HG03565 (cell line): Measurements from ENCODE around the gene KDM7A.

Experiments used
- ATAC-seq: cut with Tn5 transposase; IDR thresholded peaks from one replicate; pipeline ENCODE4 v1.9.1; 2021; ENCODE audit warnings: mild to moderate bottlenecking, moderate library complexity; ENCODE audit not compliant: unreplicated experiment

KDM7A gene

DNA sequence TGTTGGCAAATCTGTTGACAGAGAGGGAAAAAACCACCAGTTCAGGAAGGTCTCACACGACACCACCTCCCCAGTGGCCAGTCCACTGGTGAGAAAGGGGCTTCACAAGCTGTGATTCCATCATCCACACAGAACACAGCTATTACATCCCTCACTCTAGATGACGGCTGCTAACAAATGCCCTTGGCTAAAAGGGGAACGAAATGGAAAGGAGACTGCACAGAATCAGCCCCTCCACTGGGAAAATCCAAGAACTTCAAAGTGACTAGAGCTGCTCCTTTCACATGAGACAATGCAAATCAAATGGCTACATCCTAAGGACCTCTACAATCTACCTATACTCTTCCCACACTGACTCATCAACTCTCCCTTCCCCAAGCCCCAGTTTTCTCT, 119.6 kb downstream of the KDM7A start:
- ATAC-seq = no peak

DNA sequence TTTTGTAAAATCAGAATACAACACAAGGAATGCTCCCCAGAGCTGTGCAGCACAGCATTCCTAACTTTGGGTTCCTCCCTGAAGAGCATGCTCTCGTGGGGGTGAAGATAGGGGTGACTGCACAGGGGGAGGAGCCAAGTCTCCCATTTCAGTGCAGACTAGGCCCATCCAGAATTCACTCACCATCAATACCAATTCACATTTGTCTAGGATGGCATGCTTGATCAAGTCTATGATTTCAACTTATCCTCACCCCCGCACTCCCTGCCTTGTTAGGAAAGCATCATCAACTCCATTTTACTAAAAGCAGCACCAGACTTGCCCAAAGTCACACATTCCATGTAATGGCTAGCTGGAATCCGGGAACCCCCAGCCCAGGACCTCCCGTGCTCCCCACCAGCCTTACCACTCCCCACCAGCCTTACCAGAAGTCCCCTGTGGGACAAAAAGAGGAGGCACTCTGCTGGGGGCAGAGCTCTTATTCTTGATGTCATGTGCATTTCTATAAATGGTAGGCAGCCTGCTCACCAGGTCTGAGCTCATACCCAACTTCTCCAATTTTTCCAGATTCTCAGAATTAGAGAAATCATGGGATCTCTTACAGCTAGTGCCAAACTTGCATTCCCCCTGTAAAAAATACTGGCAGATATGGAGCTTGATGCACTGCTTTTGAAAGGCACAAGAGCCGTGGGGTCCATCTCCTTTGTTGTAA, 120.2 kb downstream of the KDM7A start:
- ATAC-seq = no peak

DNA sequence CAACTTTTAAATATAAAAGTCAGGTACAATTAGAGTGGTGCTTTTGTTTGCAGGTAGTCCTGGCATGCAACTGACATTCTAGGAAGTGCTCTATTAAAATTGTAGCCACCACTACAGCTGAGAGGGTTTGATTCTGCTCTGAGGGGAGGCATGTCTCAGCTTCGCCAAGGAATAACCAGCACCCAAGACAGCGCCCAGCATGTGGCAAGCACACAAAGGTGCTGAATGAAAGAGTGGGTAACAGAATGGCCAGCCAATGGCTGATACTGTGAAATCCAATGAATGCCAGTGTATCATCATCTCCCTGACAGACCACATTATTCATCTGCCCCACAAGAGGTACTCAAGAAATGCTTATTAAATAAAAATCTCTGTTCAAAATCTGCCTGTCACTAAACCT, 121.0 kb downstream of the KDM7A start:
- ATAC-seq = no peak

DNA sequence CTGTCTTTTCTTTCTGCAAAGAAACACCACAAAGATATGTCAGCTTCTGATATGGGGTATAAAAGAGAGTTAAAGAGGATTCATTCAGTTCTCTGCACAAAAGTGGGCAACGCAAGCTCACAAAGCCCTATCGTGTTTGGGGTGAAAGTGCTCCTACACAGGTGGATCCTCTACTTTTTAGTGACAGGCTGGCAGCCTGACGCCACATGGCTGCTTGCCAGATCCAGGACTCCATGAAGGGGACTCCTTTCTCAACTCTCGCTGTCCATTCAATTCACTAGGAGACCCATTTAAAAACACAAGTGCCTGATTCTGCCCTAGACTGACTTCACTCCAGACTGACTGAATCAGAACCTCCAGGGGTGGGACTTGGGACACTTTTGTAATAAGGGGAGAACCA, 122.0 kb downstream of the KDM7A start:
- no peak for ATAC-seq

DNA sequence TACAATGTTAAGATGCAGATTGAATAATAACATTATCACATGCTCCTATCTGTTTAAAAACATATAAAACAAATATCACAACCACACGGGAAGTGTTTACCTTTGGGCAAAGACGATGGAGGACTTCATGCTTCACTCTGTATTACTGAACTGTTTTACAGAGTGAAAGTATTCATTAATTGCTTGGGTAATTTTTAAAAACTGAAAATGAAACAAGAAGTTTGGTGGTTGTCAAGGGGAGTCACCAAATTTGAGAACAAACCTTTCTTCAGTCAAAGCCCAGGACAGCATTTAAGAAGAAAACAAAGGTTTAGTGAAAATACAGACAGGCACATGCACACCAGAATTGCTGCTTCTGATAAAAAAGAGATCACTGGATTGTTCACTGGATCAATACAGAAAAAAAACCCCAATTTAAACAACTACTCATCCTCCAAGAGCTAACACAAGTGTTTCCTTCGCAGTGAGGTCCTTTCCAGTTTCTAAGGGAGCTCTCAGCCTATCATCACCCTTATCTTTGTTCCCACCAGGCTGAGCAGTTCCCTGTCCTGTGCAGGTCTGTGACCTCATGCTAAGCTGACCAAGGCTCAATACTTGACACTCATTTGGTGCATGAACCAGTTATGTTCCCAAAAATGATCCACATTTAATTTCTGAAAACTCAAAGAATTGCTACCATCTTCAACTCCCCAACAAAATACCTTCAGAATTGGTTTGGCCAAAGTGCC, 122.8 kb downstream of the KDM7A start:
- peak; percentile 86 for ATAC-seq

DNA sequence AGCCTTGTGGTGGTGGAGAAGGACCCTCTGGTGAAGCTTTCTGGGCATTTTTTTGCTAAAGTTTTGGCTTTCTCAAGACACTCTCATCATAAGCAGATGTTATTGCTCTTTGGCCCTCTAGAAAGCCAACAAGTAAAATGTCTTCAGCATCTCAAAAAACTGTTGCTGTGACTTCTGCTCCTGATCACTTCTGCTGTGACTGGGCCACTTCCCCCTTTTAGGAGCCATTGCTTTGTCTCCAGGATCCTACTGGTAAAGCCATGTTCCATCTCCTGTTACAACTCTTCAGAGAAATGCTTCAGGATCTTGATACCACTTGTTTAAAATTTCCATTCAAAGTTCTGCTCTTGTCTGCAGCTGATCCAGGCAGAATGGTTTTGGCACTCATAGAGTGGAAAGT, 125.0 kb downstream of the KDM7A start:
- ATAC-seq = no peak

DNA sequence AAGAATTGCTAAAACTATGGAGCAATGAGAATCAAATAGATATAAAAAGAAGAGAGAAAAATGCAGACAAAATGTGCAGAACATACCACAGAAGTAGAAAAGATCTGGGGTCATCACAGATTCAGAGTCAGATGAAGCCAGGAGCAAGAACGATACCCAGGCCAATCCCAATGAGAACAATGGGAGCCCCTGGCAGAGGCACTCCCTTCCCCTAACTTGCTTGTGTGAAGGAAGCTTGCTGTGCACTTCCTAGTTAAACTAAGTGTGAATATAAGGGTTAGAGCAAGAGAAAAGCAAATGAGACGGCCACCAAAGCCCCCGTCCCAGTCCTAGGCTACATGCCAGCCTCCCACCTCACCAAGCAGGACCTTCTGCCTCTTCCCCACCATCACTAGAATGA, 126.7 kb downstream of the KDM7A start:
- no peak for ATAC-seq

DNA sequence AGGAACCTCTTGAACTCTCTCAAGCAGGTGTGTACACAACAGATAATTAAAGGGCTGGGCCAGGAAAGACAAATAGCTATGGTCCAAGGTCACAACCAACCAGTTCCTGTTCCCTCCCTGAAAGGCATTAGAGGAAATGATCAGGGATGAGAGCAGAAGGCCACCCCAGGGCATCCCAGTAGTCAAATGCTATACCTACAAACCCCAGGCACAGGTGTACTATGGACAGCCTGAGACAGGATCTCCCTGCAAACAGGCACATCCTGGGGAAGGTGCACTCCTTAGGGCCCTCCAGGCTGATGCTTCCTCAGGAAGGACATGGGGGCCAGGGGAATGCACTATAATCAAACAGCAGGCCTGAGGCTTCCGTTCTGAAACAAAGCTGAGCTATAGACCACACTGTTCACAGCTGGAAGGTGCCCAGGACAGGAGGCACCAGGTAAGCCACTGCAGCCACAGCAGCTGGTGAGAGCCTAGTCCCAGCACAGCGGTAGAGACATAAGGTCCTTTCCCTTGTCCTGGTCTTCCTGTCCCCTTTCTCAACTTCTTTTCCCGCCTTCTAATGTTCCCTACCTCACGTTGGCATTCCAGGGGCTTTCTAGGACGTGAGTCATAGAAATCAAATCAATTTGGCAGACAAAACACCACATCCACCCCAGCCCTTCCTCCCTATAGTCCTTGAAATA, 127.3 kb downstream of the KDM7A start:
- ATAC-seq = no peak

DNA sequence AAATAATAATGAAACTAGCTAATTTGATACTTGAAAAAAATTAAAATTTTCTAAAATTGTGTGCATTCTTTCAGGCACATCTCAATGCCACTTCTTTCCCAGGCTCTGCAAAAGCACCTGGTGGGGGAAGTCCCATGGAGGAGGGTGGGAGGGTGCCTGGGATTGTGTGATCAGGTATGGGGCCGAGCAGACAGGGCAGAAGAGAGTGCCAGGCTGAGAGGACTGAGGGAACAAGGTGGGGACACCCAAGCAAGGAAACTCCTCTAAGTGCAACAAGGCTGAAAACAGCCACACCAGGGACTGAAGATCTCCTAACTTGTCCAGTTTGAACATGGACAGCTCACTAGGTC, 127.8 kb downstream of the KDM7A start:
- no peak for ATAC-seq

DNA sequence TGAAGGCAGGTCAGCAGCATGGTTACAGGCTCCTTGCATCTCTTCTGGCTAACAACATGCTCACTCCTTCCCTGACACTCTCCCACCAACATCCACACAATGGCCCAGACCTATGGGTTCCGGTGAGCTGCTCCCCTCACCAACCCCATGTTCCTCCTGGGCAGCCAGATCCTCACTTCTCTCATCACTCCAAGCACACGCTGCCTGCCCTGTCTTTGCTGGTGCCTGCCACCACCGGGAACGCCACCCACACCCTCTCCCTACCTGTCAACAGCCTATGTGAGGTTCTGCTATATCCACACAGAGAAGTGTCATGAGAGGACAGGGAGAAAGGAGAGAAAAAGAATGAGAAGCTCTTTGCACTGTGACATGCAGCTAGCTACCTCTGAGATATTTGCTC, 128.6 kb downstream of the KDM7A start:
- no peak for ATAC-seq

DNA sequence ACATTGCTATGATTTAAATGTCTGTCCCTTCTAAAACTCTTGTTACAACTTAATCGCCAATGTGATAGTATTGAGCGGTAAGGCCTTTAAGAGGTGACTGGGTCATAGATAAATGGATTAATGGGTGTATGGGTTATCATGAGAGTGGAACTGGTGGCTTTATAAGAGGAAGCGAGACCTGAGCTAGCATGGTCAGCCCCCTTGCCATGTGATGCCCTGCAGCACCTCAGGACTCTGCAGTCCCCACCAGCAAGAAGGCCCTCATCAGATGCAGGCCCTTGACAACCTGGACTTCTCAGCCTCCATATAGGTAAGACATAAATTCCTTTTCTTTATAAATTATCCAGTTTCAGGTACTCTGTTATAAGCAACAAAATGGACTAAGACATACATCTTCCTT, 129.6 kb downstream of the KDM7A start:
- no peak for ATAC-seq

DNA sequence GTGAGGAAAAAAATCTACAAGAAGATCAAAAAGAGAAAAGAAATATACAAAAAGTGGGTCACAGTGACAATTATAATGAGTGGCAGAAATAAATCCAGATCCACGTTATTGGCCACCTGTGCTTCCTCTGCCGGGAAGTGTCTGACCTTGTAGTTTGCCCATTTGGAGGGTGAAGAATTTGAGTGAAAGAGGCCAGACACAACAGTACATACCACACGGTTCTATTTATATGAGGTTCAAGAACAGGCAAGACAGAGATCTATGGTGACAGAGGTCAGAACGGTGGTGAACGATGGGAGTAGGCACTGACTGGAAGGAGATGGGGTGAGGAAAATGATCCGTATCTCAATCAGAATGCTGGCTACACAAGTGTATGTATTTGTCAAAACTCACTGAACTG, 131.1 kb downstream of the KDM7A start:
- no peak for ATAC-seq

DNA sequence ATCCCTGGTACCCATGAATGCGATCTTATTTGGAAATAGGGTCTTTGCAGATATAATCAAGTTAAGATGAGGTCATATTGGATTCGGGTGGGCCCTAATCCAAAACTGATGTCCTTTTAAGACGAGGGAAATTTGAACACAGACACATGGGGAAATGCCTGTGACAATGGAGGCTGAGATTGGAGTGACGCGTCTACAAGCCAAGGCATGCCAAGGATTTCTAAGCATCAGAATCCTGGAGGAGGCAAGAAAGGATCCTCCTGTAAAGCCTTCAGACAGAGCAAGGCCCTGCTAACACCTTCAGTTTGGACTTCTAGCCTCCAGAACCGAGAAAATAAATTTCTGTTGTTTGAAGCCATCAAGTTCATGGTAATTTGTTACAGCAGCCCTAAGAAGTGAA, 132.5 kb downstream of the KDM7A start:
- ATAC-seq = no peak

DNA sequence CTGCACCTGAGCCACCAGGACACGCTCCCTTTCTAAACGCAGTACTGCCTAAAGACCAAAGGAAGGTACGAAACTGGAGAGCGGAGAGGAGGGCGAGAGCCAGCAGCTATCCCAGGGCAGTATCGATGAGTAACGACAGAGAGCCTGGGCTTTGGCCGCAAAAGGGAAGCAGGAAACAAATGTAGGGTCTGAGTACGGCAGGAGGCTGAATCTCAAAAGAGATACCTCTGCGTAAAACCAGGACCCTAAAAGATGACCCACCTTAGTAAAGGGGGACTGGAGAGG, 134.5 kb downstream of the KDM7A start:
- ATAC-seq = no peak

DNA sequence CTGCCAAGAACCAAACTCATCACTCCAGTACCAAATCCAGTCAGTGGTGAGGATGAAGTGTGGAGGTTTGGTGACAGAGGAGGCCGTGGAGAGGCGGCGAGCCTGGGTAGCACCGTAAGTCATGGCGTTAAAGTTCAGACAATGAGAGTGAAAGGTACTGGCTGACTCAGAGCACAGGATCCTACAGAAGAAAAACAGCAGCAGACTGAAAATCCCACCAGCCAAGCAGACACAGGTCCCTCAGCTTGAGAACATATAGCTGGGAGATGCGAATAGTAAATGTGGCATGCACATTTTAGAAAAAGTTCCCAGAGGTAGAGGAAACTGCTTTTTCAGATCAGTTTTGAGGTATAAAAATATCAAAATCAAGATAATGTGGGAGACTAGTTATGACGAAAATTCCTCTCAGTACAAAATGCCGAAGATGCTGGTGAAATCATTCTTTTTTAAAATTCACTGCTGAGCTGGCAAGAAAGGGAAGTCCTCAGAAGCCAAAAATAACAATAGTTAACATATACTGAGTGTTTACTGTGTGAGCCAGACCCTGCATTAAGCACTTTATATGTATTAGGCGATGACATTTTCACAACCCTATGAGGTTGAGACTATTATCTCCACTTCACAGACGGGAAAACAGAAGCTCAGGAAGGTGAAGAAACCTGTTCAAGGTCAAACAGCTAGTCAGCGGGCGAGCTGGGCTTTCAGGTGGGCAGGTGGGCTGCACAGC, 135.0 kb downstream of the KDM7A start:
- no peak for ATAC-seq

DNA sequence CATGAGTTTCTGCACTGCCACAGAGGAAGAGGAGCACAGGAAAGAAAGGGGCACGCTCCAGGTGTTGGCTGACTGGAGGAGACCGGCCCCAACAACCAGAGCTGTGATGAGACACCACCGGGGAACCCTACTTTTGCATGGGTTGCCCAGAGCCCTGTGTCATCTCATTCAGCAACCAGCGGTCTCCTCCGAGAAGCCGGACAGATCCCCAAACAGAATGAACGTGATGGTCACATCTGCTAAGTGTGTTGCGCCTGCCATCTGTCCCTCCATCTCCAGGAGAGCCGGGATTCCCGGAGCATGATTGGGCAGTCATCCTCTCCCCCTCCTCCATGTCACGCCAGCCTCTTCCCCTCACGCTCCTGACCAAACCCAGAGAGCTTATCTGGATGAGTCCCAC, 136.9 kb downstream of the KDM7A start:
- no peak for ATAC-seq

DNA sequence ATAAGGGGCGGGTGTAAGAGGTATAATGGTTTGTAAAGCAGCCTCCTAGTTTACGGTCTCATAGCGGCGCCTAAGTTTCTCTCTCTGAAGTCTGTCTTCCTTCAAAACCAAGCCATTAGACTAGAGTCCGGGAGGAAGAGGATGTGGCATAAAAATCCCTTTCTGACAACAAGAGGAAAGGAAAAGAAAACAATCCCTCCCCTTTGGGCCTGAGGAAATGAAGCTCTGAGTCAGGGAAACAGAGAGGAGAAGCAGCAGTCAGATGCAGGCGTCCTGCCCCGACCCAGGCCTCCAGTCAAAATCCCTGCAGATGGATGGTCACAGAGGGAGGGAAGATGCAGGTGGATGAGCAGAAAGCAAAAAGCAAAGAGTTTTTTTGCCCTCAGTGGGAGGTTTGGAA, 137.7 kb downstream of the KDM7A start:
- no peak for ATAC-seq

DNA sequence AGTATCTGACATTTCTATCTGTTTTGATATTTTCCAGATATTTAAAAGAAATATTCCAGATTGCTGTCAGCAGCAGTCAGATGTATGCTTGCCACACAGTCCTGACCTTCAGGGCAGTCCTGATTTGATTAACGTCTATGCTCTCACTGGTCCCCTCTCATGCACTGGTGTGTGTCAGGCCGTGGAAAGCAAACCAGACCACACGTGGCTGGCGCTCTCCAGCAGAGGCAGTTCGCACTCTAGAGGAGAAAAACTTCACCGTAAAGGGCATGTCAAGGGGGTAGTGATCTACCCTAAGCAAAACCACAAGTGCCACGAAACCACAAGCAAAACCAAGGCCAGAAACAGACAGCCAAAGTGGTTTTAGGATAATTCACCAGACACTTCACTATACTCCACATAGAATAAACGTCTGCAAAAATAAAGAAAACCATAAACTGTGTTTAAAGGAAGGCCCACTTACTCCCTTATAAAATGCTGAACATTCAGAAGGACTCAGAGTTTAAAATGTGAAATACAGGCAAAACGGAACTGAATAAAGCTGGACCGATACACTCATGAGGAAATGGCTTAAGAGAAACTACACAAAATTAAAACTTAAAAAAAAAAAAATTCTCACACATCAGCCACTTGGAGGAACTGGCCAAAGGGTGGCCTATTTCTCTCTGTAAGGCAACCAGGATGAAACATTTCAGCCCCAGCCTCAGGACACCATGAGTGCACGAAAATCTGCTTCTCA, 140.4 kb downstream of the KDM7A start:
- no peak for ATAC-seq

DNA sequence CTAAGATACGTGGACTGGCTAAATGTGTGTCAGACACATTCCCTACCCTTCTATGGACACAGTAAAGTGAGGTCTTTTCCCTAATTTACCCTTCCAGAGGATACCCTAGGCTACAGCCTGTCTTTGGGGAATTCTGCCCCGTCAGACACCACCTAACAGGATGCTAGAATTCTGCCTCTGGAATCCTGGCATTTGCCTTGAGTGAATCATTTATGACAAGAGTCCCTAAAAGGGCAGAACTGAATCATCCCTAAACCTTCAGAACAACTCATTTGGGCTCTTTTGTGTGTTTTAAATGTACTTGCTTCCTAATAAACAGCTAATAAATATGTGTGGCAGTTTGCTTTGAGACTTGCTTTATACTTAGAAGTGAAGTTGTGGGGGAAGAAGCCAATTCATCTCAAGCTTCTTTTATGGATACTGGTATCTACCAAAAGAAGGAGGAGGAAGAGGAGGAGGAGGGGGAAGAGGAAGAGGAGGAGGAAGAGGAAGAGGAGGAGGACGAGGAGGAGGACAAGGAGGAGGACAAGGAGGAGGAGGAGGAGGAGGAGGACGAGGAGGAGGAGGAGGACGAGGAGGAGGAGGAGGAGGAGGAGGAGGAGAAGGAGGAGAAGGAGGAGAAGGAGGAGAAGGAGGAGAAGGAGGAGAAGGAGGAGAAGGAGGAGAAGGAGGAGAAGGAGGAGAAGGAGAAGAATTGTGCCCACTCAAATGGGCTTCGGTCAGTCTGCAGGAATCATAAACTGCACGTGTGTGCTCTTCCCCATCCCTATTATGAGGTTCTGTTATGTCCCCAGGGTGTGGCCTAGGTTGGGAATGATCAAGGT, 141.2 kb downstream of the KDM7A start:
- ATAC-seq = no peak
